HG03439 (cell line): ENCODE data around the gene CTNNB1.

ENCODE experiments used
- ATAC-seq: cut with Tn5 transposase; IDR thresholded peaks from one replicate; pipeline ENCODE4 v1.9.1; 2021; ENCODE audit warnings: mild to moderate bottlenecking, moderate library complexity; ENCODE audit not compliant: unreplicated experiment

CTNNB1 gene

DNA sequence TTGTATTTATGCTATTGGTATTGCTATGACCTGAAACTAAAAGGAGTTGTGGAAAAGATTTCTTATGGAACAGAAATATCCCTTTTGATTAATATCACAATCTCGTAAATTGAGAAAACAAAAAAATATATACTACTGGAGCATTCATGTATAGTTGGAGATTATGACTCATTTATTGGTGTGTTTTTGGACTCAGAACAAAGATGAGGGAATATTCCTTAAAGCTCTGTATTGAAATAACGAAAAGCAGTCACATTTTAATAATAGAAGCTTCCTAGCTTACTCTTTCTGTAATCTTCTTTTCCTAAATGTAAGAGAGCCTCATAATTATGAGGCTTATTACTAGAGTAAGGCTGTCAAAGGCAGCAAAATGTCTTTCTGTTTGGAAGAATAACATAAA is 14.3 kb downstream of the CTNNB1 start:
- ATAC-seq: no peak

DNA sequence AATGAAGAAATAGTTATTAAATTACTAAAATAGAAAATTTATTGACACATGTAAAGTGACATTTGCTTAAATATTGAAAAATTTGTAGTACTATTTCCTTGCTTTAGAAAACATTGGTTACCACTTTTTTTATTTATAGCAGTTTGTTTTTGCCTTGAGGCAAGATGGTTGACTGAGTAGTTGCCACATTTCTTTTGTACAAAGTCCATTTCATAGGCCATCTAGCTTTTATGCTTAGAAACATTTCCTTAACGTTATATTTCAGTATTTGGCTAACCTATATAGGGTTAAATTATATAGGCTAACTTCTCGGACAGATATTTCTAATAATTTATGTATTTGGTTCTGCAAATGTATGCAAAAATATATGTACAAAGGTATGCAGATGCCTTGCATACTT is 17.1 kb downstream of the CTNNB1 start:
- no peak for ATAC-seq

DNA sequence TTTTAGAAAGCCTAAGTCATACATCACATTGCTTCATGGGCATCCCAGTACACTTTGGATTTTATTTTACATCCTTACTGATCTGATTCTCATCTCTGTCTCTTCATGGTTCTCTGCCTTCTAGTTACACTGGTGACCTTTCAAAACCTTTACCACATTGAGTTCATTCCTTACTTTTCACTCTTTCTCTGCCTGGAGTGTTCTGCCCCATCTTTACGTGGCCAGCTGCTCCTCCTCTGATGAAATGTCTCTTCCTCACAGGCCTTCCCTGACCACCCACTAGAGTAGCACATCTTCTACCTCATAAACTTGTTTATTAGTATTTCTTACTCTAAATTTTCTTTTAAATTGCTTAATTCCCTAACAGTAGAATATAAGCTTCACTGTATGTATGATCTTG is 17.7 kb downstream of the CTNNB1 start:
- no peak for ATAC-seq

DNA sequence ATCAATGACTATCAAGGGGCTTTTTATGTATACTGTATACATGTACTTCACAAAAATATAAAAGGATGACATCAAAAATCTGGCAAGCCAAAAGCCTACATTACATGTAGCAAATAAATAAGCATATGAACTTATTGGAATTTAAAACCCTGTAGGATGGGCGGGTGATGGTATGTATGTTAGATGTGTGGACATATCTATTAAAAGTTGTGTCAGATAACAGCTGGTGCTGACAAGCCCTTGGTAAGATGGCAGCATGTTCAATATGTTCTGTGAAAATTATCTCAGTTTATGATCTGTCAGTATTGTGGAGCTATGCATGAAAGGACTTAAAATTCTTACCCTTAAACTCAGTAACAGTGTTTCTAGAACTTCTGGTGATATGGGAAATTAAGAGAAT is 20.1 kb downstream of the CTNNB1 start:
- no peak for ATAC-seq

DNA sequence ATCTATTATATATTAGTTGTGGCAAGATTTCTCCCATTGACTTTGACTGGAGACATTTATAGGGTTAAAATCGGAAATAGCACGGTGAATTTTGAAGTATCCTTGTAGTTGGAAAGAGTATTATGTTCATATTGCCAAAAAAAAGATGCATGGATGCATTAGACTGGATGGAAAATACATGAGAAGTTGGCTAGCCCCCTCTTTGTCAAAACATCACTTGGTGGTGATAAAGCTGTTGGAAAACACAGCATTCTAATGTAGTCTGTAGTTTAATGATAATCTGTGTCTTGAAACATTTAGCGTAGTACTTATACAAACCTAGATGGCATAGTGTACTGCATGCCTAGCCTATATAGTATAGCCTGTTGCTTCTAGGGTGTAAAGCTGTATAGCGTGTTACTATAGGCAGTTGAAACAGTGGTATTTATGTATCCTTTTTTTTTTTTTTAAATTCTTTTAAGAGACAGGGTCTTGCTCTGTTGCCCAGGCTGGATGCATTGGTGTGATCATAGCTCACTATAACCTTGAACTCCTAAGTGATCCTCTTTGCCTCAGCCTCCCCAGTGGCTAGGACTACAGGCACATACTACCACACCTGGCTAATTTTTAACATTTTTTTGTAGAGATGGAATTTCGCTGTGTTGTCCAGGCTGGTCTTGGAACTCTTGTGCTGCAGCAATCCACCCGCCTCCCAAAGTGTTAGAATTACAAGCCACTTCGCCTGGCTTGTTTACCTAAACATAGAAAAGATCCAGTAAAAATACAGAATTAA is 21.8 kb downstream of the CTNNB1 start:
- ATAC-seq: no peak

DNA sequence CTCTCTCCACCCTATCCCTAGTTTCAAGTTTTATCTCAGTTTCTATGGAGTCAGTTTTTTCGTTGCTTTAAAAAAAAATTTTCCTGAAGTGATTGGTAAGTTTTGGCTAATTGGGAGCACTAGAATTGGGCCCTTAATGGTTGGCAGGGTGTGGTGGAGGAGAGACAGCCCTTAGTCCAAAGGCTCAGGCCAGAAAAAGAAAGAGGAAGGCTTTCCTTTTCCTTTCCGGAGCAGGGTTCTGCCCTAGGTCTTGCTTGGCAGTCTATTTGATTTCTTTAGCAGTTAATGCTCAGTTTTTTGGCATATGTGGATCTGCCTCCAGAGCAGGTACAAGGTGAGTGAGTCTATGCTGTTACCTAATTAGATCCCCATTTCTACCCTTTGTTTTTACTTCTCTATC is 22.7 kb downstream of the CTNNB1 start:
- ATAC-seq: no peak

DNA sequence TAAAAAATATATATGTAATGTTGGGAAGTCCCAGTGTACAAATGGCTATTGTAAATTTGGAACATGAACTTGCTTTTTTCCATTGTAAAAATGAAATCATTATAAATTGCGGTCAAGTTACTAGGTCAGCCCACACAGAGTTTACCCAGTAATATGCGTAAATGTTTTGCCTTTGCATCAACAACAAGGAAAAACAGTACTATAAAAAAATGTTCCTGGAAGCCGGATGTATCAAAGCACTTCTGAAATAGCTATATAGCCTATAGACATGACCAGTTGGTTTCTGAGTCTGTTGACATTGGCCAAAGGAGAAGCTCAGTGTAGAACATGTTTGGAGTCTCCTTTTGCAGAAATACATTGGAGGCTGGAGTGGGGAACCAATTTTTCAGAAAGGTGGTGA is 23.2 kb downstream of the CTNNB1 start:
- no peak for ATAC-seq

DNA sequence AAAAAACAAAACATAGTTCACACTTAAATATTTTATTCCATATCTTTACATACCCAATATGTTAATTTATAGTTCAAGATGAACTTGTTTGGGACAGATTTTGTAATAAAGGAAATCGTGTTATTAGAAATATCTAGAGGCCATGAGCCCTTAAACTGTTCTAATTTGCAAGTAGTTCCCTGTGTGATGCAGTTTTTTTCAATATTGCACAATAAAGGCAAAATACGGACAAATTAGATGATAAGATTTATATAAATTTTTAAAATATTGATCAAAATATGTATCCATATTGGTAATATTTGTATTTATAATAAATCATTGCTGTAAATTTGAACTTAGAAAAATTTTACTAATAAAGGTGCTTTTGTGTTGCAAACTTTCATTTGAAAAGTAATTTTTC is 23.8 kb downstream of the CTNNB1 start:
- no peak for ATAC-seq

DNA sequence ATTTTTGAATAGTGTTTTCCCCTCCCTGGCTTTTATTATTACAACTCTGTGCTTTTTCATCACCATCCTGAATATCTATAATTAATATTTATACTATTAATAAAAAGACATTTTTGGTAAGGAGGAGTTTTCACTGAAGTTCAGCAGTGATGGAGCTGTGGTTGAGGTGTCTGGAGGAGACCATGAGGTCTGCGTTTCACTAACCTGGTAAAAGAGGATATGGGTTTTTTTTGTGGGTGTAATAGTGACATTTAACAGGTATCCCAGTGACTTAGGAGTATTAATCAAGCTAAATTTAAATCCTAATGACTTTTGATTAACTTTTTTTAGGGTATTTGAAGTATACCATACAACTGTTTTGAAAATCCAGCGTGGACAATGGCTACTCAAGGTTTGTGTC is 24.4 kb downstream of the CTNNB1 start:
- ATAC-seq: no peak

DNA sequence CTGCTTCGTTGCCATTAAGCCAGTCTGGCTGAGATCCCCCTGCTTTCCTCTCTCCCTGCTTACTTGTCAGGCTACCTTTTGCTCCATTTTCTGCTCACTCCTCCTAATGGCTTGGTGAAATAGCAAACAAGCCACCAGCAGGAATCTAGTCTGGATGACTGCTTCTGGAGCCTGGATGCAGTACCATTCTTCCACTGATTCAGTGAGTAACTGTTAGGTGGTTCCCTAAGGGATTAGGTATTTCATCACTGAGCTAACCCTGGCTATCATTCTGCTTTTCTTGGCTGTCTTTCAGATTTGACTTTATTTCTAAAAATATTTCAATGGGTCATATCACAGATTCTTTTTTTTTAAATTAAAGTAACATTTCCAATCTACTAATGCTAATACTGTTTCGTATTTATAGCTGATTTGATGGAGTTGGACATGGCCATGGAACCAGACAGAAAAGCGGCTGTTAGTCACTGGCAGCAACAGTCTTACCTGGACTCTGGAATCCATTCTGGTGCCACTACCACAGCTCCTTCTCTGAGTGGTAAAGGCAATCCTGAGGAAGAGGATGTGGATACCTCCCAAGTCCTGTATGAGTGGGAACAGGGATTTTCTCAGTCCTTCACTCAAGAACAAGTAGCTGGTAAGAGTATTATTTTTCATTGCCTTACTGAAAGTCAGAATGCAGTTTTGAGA is 25.0 kb downstream of the CTNNB1 start:
- no peak for ATAC-seq

DNA sequence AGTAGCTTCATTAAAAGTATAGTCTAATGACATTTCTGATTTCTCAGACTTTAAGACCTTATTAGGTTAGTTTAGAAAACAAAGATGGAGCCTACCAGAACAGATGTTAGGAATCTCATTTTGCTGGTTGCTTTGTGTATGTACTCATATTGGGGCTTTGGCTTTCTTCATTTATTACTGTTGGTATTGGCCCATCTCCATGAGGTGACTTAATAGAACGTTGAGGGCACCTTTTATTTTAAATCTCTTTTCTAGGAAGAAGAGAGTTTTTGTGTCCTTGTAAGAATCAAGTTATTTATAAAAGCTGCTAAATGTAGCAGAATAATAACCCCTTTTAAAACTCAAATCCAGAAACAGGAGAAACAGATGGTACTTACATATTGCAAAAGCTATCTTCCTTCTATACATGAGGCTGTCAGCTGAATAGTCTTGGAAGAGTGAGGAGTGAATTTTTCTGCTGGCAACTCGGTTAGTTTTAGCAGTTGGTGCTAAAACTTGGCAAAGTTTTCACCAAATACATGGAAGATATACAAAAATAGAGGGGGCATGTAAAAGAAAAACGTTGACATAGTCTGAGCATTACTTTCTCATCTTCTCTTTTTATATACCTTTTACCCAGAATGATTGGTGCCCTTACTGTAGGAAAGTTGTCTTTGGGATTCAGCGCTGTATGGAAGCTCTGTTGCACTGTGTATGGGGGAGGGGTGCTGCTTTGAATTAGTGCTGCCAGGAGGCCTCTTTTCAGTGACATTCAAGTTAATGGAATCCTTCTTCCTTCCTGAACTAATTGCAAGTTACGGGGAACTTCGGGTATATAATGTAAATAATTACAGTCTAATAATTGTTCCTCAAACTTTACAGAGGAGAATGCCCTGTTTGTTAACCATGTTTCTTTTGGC is 35.8 kb downstream of the CTNNB1 start:
- ATAC-seq: no peak

DNA sequence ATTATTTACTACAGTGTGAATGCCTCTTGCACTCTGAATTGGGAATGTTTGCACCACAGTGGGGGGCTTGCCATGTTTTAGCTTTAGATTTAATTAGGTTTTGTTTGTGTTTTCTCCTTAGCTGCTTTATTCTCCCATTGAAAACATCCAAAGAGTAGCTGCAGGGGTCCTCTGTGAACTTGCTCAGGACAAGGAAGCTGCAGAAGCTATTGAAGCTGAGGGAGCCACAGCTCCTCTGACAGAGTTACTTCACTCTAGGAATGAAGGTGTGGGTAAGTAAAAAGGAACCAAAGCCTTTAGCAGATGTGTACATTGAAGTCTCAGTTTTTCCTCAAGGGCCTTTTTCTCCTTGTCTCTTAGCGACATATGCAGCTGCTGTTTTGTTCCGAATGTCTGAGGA is 36.9 kb downstream of the CTNNB1 start:
- ATAC-seq: no peak

DNA sequence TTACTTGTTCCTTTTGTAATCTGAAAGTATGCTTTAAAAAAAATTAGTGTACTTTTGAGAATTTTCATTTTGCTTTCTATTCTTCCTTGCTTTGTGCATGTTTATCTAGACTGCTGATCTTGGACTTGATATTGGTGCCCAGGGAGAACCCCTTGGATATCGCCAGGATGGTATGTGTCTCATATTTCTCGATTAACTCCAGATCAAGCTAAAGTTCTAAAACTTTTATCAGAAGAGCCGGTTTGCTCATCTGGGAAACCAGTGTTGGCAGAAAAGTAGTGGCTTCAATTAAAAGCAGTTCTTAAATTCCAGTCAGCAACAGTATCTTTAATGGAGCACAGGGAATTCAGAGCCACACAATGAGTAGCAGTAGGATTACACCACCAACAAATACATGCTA is 38.6 kb downstream of the CTNNB1 start:
- no peak for ATAC-seq

DNA sequence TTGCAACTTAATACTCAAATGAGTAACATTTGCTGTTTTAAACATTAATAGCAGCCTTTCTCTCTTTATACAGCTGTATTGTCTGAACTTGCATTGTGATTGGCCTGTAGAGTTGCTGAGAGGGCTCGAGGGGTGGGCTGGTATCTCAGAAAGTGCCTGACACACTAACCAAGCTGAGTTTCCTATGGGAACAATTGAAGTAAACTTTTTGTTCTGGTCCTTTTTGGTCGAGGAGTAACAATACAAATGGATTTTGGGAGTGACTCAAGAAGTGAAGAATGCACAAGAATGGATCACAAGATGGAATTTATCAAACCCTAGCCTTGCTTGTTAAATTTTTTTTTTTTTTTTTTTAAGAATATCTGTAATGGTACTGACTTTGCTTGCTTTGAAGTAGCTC is 40.3 kb downstream of the CTNNB1 start:
- ATAC-seq: no peak

DNA sequence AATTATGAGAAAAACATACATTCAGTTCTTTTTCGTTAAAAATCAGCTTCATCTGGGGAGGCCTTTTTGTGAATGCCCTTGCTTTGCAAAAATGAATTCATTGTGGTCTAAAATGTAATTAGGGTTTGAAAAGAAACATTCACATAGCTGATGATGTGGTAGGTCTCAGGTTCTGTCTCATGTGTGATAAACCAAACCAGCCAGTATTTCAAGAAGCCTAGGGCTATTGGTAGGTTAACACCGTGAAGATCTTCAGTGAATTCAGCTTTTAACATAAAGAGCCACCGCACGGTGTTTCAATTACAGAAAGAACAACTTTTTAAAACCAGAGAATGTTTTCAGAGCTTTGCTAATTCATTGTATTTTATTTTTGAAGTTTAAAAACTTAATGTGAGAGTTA is 41.9 kb downstream of the CTNNB1 start:
- ATAC-seq: no peak

DNA sequence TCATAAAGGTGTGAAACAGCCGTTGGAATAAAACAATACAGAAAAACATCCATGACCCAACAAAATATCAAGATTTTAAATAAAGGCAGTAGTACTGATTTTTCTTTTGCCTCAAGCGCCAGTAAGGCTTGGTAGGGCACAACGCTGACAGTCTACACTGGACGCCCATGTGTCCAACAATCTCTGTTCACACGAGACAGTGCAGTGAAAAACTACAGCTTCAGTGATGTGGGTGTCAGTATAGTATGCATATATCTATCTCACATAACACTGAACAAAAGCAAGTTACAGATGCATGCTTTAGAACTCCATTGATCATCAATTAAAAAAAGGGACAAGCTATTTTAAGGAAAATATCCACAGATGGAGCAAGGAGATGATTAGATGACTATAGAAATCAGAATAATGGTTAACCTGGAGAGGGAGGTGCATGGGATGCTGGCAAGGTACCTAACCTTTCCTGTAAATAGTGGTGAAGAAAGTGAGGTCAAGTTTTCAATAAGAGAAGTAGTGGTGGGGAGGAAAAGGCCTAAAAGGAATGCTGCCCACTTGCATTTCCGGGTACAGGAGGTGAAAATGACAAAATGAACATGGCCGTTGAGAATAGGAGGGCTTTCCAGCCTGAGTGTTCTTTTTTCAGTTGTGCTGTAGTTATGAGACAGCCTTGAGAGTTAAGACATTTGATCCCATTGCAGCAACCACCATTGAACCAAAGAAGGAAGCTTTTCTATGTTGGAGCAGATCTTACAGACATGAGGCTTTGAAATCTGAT is 42.7 kb downstream of the CTNNB1 start:
- no peak for ATAC-seq

DNA sequence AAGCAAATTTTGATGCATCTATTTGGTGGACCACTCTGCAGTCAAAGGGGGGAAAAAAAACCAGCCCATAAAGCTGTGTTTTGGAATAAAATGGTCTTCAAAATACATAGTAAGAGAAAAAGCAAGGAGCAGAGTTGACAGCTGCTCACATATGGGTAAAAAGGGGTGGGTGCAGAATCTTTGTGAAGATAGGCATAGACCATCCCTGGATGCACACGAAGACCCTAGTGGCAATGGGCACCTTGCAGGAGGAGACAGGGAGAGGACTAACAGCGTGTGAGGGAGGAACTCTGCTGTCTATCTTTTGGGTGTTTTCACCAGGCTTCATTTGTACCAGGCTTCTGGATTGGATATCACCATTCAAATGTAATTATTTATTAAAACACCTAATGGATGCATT is 43.9 kb downstream of the CTNNB1 start:
- no peak for ATAC-seq

DNA sequence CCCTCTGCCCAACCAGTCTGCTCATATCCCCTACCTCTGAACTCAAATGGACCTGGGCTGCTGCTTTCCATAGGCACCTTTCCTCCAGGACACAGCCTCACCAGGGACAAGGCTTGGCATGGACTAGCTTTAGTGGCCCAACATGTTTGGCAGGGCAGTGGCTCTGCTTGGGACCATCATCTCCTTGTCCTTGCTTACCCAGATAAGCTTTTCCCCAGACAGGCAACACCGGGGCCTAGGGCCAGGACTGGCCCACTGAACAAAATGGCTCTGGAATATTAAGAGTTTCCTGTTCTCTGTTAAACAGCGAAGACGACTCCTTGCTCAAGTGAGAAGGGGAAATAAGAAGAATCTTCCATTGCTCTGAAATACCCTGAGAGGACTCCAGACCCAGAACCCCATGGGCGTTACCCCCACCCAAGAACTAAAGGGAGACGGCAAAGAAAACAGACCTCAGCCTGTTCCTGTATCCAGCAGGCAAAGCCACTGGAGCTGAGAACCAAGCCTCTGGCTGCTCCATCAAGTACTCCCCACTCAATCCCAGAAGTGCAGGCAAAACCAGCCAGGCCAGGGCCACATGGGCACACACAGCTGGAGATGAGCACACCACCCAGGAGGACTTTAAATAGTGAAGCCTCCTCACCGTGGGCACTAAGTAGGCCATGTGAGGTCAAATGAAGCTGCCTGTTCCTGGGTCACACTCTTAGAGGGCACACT is 45.5 kb downstream of the CTNNB1 start:
- no peak for ATAC-seq

DNA sequence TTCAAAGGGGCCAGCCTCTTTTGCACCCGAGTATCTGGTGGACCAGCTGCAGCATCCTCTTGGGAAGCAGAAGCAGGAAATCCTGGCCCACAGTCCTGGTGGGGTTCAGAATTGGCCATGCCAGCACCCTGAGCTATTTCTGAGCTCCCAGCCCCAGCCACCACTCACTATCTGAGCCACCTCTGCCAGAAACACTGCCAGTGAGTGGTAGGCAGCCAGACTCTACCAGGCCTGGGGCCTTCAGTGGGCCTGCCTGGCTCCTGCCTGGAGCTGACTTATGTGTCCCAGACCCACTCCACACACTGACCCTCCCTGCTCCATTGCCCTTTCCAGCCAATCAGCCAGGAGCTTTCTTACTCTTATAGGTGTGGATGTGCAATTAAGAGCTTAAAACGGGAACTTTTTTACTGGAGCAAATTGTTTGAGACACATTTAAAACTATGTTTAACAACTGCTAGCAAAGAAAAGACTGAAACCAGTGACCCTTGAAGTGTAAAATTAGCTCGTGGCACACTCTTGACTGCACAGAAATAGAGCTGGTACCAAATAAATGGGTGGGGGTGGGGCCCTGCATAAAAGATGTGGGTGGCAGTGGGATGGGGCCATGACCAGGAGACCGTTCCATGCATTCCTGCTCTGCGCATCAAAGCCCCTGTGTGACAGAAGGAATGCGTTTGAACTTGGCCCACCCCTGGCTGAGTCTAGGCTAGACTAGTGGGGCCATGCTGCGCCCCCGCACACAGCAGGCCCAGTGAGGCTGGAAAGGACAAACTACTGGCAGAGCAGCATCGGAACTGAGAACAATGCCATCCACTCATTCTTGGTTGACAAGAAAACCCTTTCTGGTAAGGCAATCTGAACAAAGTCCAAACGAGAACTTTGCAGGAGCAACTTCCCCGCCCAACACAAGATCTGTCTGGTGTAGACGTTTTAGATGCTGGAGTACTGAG is 48.0 kb downstream of the CTNNB1 start:
- ATAC-seq: no peak
